ENCODE measurements around the gene NFKB1. TPM values are rescaled to one million over a fixed set of nuclear protein-coding genes. Genes with fewer than 3 reads are reported as not detected.

NFKB1 gene
- total RNA-seq (2022; extraction: Qiagen RNA extraction) = 18.4 to 20.7 TPM (median 19.6 TPM) in 5 replicates

GRCh38 chr4:102500696-102501446 is at the start of gene NFKB1:
Gene NFKB1 (plus strand): TSS chr4:102501359. CDS start chr4:102525519, 24,160 bp downstream.

Other genes starting within 250 kb of the NFKB1 start
- 8.7 to 11.4 TPM (median 9.7 TPM) in 5 replicates for gene SLC39A8, start 155.9 kb upstream of the NFKB1 start, total RNA-seq (2022; extraction: Qiagen RNA extraction)